Measurements from ENCODE around the gene GPR18. TPM values are rescaled to one million over a fixed set of nuclear protein-coding genes. Genes with fewer than 3 reads are reported as not detected.

GPR18 gene, protein sequence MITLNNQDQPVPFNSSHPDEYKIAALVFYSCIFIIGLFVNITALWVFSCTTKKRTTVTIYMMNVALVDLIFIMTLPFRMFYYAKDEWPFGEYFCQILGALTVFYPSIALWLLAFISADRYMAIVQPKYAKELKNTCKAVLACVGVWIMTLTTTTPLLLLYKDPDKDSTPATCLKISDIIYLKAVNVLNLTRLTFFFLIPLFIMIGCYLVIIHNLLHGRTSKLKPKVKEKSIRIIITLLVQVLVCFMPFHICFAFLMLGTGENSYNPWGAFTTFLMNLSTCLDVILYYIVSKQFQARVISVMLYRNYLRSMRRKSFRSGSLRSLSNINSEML
- total RNA-seq: not detected

DNA sequence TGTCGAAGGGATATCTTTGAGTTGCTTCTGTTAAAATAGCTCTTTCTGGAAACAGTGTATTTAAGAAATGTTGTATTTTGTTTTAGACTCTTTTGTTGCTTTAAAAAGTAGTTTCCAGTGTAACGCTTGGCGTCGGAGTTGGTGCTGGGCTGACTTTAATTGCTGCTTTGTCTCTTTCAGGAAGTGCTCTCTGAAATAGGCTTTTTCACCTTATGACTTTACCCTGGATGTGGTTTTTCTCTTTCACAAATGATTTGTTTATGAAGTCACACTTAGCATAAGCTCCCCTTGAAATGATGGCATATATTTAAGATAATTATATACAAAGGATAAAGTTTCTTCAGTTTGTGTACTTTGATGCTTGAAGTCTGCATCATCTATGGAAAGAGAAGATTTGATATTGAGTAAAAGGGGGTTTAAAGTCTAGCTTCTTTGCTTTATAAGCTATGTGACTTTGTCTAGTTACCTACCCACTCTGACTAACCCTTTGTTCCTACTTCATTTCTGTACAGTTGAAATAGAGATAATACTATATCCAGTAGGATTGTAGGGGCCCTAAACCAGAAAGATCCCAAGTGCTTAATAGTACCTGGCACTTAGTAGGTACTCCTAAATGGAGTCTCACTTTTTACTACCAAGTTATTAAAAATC is at the start of gene GPR18:
Gene GPR18, minus strand, starts transcription at position 170 of the 651 bp plus-strand sequence. CDS start 2,507 bp downstream, outside the sequence.
- Histone ChIP-seq H3K4me1 (peaks cover 2% of the 10 kb centered on the region), H3K4me3 (no peak within 1 kb of the TSS), H3K36me3 (peaks cover 16% of the 10 kb centered on the region), H3K9me3 (no peaks in the 10 kb centered on the region), H3K27ac (no peak within 1 kb of the TSS), H3K27me3 (no peaks in the 10 kb centered on the region)
- 68% methylated on average over 4 of the region's 4 CpGs for WGBS
- no peak for TF ChIP-seq POLR2A (IDR thresholded peaks at IDR 0.05)
- TF ChIP-seq, protein P1, sequence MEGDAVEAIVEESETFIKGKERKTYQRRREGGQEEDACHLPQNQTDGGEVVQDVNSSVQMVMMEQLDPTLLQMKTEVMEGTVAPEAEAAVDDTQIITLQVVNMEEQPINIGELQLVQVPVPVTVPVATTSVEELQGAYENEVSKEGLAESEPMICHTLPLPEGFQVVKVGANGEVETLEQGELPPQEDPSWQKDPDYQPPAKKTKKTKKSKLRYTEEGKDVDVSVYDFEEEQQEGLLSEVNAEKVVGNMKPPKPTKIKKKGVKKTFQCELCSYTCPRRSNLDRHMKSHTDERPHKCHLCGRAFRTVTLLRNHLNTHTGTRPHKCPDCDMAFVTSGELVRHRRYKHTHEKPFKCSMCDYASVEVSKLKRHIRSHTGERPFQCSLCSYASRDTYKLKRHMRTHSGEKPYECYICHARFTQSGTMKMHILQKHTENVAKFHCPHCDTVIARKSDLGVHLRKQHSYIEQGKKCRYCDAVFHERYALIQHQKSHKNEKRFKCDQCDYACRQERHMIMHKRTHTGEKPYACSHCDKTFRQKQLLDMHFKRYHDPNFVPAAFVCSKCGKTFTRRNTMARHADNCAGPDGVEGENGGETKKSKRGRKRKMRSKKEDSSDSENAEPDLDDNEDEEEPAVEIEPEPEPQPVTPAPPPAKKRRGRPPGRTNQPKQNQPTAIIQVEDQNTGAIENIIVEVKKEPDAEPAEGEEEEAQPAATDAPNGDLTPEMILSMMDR (IDR thresholded peaks at IDR 0.05): no peak
- TF ChIP-seq POLR2AphosphoS5 (IDR thresholded peaks at IDR 0.05): no peak
- TF ChIP-seq EP300 (IDR thresholded peaks at IDR 0.05): no peak
- DNase-seq (ENCODE audit: low spot score in 2 of 2): no peak

DNA sequence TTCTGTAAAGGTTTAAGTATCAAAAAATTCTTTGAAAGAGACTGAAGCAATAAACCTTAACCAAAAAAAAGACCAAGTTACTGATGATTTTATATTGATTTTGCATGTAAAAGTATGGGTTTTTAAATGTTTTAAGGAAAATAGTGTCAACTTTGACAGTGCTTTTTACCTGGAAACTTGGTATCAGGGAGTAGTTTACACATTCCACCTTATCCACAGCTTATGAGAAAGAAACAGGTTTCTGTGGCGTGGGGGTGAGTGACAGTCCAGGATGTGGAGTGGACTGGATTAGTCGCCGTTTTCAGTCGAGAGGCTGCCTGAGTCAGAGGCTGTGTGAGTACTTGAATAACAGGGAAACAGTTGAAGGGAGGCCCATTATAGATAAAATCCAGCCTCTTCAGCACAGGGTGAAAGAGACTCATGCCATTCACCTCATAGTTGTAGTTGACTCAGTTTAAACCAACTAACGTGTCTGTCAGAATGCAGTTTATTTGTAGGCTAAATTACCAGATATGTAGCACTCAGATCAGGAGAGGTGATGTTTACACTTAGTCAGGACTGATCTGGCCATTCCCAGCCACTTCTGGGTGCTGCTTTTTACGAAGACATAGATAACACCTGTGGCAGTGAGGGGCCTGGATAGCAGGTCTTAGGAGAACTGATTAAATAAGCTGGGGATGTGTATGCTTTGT is 49.6 kb upstream of the GPR18 start:
- Histone ChIP-seq H3K27me3 (no peaks in the 10 kb centered on the region), H3K9me3 (no peaks in the 10 kb centered on the region), H3K4me1 (peaks cover 20% of the 10 kb centered on the region), H3K4me3 (no peak overlapping the region), H3K27ac (peak overlapping the region; percentile 61), H3K36me3 (peaks cover 10% of the 10 kb centered on the region)
- TF ChIP-seq POLR2AphosphoS5 (IDR thresholded peaks at IDR 0.05): no peak
- TF ChIP-seq, protein P1 (IDR thresholded peaks at IDR 0.05): no peak
- TF ChIP-seq EP300 (IDR thresholded peaks at IDR 0.05): no peak
- TF ChIP-seq POLR2A (IDR thresholded peaks at IDR 0.05): no peak
- no peak for DNase-seq (ENCODE audit: low spot score in 2 of 2)
- WGBS: 56% methylated on average over 6 of the region's 6 CpGs

DNA sequence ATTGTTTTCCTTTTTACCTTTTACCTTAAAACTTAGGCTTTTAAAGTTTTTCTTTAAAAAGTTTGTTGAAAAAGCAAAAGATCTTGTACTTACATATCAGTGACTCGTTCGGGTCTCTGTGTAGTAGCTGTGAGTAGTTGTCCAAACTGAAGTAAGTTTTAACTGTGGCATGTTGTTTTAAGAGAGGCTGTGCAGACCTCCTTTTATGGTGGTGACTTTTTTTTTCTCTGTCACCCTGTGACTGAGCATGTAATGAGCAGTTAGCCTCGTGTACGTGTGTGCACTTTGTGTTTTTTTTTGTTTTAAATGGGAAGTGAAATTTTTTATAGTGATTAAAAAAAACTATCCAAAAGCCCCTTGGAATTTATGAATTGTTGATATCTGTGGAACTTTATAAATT is 49.1 kb upstream of the GPR18 start, which contains the start of gene GPR183:
Gene GPR183, minus strand, starts transcription at position 153 of the 400 bp plus-strand sequence. CDS start 11,254 bp downstream, outside the sequence.
- no peaks in the 10 kb centered on the region for H3K9me3 ChIP-seq
- peak within 1 kb of the TSS; percentile 61 for H3K27ac ChIP-seq
- H3K27me3 ChIP-seq: no peaks in the 10 kb centered on the region
- H3K4me3 ChIP-seq: peak within 1 kb of the TSS; percentile 36
- 58% methylated on average over 4 of the region's 4 CpGs for WGBS
- peaks cover 10% of the 10 kb centered on the region for H3K36me3 ChIP-seq
- DNase-seq (ENCODE audit: low spot score in 2 of 2): no peak
- peaks cover 18% of the 10 kb centered on the region for H3K4me1 ChIP-seq
- TF ChIP-seq POLR2A (IDR thresholded peaks at IDR 0.05) (peak in 1 of 2 donors; percentile 69), EP300 (IDR thresholded peaks at IDR 0.05) (no peak)
- TF ChIP-seq, protein P1 (IDR thresholded peaks at IDR 0.05): no peak

DNA sequence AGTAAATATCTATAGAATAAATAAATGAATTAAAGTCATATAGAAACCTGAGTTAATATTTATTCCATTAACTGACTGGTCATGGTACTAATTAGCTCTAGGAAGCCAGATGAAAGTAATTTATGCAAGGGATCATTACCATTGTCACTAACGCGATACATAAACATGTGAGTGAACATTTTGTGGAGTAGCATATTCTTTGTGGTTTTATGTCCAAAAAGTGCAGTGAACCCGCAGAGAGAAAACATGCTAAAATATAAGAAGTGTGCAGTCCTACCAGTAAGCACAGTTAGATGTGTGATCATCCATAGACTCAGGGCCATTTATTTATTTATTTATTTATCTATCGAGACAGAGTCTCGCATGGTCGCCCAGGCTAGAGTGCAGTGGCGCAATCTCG is 47.4 kb upstream of the GPR18 start:
- H3K27me3 ChIP-seq: no peaks in the 10 kb centered on the region
- WGBS: 88% methylated on average over 8 of the region's 8 CpGs
- TF ChIP-seq, protein P1 (IDR thresholded peaks at IDR 0.05): no peak
- TF ChIP-seq EP300 (IDR thresholded peaks at IDR 0.05): no peak
- peak overlapping the region; percentile 36 for H3K4me3 ChIP-seq
- peaks cover 10% of the 10 kb centered on the region for H3K36me3 ChIP-seq
- no peak for DNase-seq (ENCODE audit: low spot score in 2 of 2)
- peaks cover 7% of the 10 kb centered on the region for H3K4me1 ChIP-seq
- H3K27ac ChIP-seq: no peak overlapping the region
- no peaks in the 10 kb centered on the region for H3K9me3 ChIP-seq

DNA sequence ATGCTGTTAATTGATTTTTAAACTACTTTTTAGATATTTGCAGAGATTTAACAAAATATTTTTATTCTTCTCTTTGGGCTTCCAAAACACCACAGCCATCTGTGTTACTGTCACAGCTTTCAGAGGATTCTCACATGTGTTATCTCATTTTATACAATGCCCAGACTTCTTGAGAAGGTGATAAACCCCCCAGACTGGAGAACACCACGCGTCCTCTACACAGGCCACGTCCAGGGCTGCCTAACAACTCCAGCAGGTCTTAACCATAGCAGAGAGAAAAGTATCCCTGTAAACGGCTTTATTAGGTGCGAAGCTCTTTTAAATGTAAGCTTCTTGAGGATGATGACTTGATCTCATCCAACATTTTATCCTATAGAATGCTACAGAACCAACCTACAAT is 47.0 kb upstream of the GPR18 start:
- DNase-seq (ENCODE audit: low spot score in 2 of 2): no peak
- Histone ChIP-seq H3K4me3 (peak overlapping the region; percentile 36), H3K36me3 (peaks cover 10% of the 10 kb centered on the region), H3K4me1 (peaks cover 7% of the 10 kb centered on the region), H3K27ac (no peak overlapping the region), H3K27me3 (no peaks in the 10 kb centered on the region), H3K9me3 (no peaks in the 10 kb centered on the region)
- 84% methylated on average over 5 of the region's 5 CpGs for WGBS
- TF ChIP-seq POLR2A (IDR thresholded peaks at IDR 0.05): no peak
- TF ChIP-seq, protein P1 (IDR thresholded peaks at IDR 0.05): no peak
- TF ChIP-seq POLR2AphosphoS5 (IDR thresholded peaks at IDR 0.05): no peak
- TF ChIP-seq EP300 (IDR thresholded peaks at IDR 0.05): no peak
